Colonic mucosa (tissue), 4 donors: ENCODE measurements around the gene GID4. TPM values are rescaled to one million over a fixed set of nuclear protein-coding genes. Genes with fewer than 3 reads are reported as not detected.

Experiments used
- DNase-seq: peaks from one replicate; pipeline ENCODE4 v3.0.0-alpha.2; 2020
- H3K27ac ChIP-seq: fragments of 200-600 bp; one replicate; pipeline ENCODE4 v1.8.0; 2021
- H3K27me3 ChIP-seq: fragments of 200-600 bp; one replicate; pipeline ENCODE4 v1.8.0; 2021
- H3K36me3 ChIP-seq: fragments of 200-600 bp; one replicate; pipeline ENCODE4 v1.8.0; 2021
- H3K4me1 ChIP-seq: fragments of 200-600 bp; one replicate; pipeline ENCODE4 v1.8.0; 2021; ENCODE audit warnings: mild to moderate bottlenecking
- H3K4me3 ChIP-seq: fragments of 200-600 bp; one replicate; pipeline ENCODE4 v1.8.0; 2021
- H3K9ac ChIP-seq, 2 donors: one replicate each; pipeline ENCODE4 v1.7.0; 2013; ENCODE audit warnings: control low read depth in 2 of 2, low read depth in 2 of 2, low read length in 2 of 2
- H3K9me3 ChIP-seq: fragments of 200-600 bp; one replicate; pipeline ENCODE4 v1.8.0; 2021
- CTCF ChIP-seq: fragments of 200-600 bp; IDR thresholded peaks from one replicate; pipeline ENCODE4 v1.8.0; 2022; ENCODE audit warnings: antibody characterized with exemption, mild to moderate bottlenecking
- intact Hi-C: fragments of 100-400 bp; cut with DNase I; formaldehyde crosslinking; loops from one replicate; pipeline ENCODE4 v1.14.1; 2022
- total RNA-seq, 2 donors: library from RNA; stranded (reverse); fragmentation: NEBNext Ultra II Directional in 1 of 2; extraction: Animal tissue kit (Norgen Biotek cat#: 25700) in 1 of 2; gene quantifications; one replicate each; pipeline ENCODE4 v1.2.1, GENCODE V29; 2021
- donor health status: healthy.
- donor health status: DM: no; HTN: no; CAD: no.
- donor health status: DM: no; HTN: no; CAD: no.

Gene GID4
- total RNA-seq, 2 donors from 2014 or later, result 5.2 to 8.0 TPM

DNA sequence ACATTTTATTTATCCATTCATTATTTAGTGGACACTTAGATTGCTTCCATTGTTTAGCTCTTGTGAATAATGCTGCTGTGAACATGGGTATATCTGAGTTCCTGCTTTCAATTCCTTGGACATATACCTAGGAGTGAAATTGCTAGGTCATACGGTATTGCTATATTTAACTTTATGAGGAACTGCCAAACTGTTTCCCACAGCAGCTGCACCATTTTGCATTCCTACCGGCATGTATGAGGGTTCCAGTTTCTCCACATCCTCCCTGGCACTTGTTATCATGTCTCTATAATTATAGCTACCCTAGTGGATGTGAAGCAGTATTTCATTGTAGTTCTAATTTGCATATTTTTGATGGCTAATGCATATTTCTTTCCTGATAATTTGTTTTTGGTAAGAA lies 24.8 kb downstream of the GID4 start:
- Histone ChIP-seq H3K4me1 (no peaks in the 10 kb centered on the region), H3K36me3 (peaks cover 6% of the 10 kb centered on the region), H3K27me3 (no peaks in the 10 kb centered on the region), H3K4me3 (no peak overlapping the region), H3K9me3 (no peaks in the 10 kb centered on the region), H3K9ac (no peak overlapping the region), H3K27ac (no peak overlapping the region)
- no peak for TF ChIP-seq CTCF
- intact Hi-C loops, result no loop called here
- no peak for DNase-seq

DNA sequence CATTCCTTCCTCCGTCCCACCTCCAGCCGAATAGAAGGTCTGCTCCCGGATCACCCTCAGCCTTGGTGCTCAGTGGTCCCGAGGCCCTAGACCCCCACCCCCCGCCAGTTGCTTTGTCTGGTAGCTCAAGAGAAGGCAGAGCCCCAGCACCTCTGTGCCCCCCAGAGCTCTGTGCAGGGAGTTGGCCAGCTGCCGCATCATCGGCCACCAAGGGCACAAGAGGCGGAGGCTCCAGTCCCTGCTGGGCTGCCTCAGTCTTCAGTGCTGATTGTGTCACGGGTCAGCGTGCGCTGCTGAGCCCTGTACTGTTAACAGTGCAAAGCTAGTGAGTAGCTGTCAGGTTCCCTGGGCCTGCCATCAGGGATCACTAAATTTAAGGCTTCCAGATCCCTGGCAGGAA lies 26.3 kb downstream of the GID4 start:
- no peak for TF ChIP-seq CTCF
- intact Hi-C loops, result no loop called here
- Histone ChIP-seq H3K9me3 (no peaks in the 10 kb centered on the region), H3K4me3 (no peak overlapping the region), H3K4me1 (no peaks in the 10 kb centered on the region), H3K27ac (no peak overlapping the region), H3K27me3 (no peaks in the 10 kb centered on the region), H3K9ac (no peak overlapping the region), H3K36me3 (peaks cover 6% of the 10 kb centered on the region)
- DNase-seq, result no peak

- no peak overlapping the region for H3K27ac ChIP-seq
- no peaks in the 10 kb centered on the region for H3K9me3 ChIP-seq
- H3K27me3 ChIP-seq, result no peaks in the 10 kb centered on the region
- H3K36me3 ChIP-seq, result peaks cover 2% of the 10 kb centered on the region
- no peak for DNase-seq
- no peak overlapping the region for H3K4me3 ChIP-seq
- no peaks in the 10 kb centered on the region for H3K4me1 ChIP-seq
- no peak overlapping the region for H3K9ac ChIP-seq
- intact Hi-C loops, result no loop called here
- TF ChIP-seq CTCF, result no peak
Measured at GRCh38 chr17:18066866-18067265, 27.7 kb downstream of the GID4 start.

DNA sequence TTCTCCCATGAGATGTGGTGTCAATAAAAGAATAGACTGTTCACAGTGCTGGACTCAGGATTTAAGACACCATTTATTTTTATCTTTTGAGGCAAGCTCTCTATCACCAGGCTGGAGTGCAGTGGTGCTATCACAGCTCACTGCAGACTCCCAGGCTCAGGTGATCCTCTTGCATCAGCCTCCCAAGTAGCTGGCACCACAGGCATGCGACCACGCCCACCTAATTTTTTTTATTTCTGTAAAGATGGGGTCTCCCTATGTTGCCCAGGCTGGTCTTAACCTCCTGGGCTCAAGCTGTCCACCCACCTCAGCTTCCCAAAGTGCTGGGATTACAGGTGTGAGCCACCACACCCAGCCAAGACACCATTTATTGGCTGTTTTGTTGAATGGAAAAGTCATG lies 29.9 kb downstream of the GID4 start:
- Histone ChIP-seq H3K9me3 (no peaks in the 10 kb centered on the region), H3K4me1 (no peaks in the 10 kb centered on the region), H3K4me3 (no peak overlapping the region), H3K9ac (no peak overlapping the region), H3K36me3 (no peaks in the 10 kb centered on the region), H3K27ac (no peak overlapping the region), H3K27me3 (no peaks in the 10 kb centered on the region)
- TF ChIP-seq CTCF, result no peak
- intact Hi-C loops, result no loop called here
- no peak for DNase-seq

- Histone ChIP-seq H3K9ac (peak overlapping the region in 1 of 2 donors; percentile 31), H3K36me3 (no peaks in the 10 kb centered on the region), H3K9me3 (no peaks in the 10 kb centered on the region), H3K27me3 (no peaks in the 10 kb centered on the region), H3K4me3 (no peak overlapping the region), H3K27ac (no peak overlapping the region), H3K4me1 (no peaks in the 10 kb centered on the region)
- intact Hi-C loops, result no loop called here
- no peak for TF ChIP-seq CTCF
- no peak for DNase-seq
Measured at GRCh38 chr17:18070861-18071340, 31.7 kb downstream of the GID4 start.

DNA sequence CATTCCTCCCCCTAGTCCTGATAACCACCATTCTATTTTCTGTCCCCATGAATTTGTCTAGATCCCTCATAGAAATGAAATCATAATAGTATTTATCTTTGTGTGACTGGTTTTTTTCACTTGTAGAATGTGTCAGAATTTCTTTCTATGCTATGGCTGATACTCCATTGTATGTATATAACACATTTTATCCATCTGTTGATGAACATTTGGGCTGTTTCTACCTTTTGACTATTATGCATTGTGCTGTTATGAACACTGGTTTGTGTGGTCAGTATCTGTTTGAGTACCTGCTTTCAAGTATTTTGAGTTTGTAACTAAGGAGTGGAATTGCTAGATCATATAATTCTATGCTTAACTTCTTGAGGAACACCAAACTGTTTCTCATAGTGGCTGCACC lies 32.5 kb downstream of the GID4 start:
- intact Hi-C loops, result no loop called here
- DNase-seq, result no peak
- TF ChIP-seq CTCF, result no peak

More for the DNA sequence above, 32.5 kb downstream of the GID4 start:
- no peak overlapping the region for H3K27ac ChIP-seq
- no peaks in the 10 kb centered on the region for H3K9me3 ChIP-seq
- no peaks in the 10 kb centered on the region for H3K36me3 ChIP-seq
- no peak overlapping the region for H3K9ac ChIP-seq
- no peak overlapping the region for H3K4me3 ChIP-seq
- no peaks in the 10 kb centered on the region for H3K4me1 ChIP-seq
- H3K27me3 ChIP-seq, result no peaks in the 10 kb centered on the region
